B cell (primary cell): ENCODE data around the gene EDNRA. TPM values are rescaled to one million over a fixed set of nuclear protein-coding genes. Genes with fewer than 3 reads are reported as not detected.

Experiments used
- ATAC-seq: fragments of 200-7000 bp; cut with Tn5 transposase; one replicate; pipeline ENCODE4 v1.10.0; 2021; ENCODE audit warnings: low read depth, mild to moderate bottlenecking, moderate number of reproducible peaks, moderate library complexity
- CTCF ChIA-PET: fragments of 350-600 bp; sonication (Branson Sonifier 250); formaldehyde crosslinking; loops from one replicate; lab custom pipeline; 2021; ENCODE audit warnings: antibody characterized with exemption, inconsistent platforms; lab: Charles Lee
- POLR2A ChIA-PET: fragments of 350-600 bp; sonication (Branson Sonifier 250); formaldehyde crosslinking; loops from one replicate; lab custom pipeline; 2021; ENCODE audit warnings: antibody characterized with exemption; lab: Charles Lee
- DNase-seq: peaks from one replicate; pipeline ENCODE4 v3.0.0; 2013
- H2AFZ ChIP-seq: 2 replicates; pipeline ENCODE4 v1.6.1; 2012; ENCODE audit warnings: mild to moderate bottlenecking, low read depth, low read length; ENCODE audit not compliant: insufficient read depth, poor library complexity, severe bottlenecking
- H3K27ac ChIP-seq, 2 donors: 1 replicate in 1 of 2; 2 replicates in 1 of 2; pipeline ENCODE4 v1.5.1; 2012 to 2013; ENCODE audit warnings: low read length in 2 of 2, mild to moderate bottlenecking in 2 of 2, moderate library complexity in 1 of 2
- H3K27me3 ChIP-seq, 4 experiments: fragments of 200-600 bp in 1 of 4; sonication (generic) in 1 of 4; replicated peaks in 1 of 4; 1 replicate in 2 of 4; 2 replicates in 2 of 4; pipeline versions ENCODE4 v1.6.1 to v1.7.0; 2013 to 2016; ENCODE audit warnings: low read length in 3 of 4, mild to moderate bottlenecking in 2 of 4, mixed read lengths in 1 of 4, moderate library complexity in 1 of 4; ENCODE audit not compliant: insufficient read depth in 4 of 4, control insufficient read depth in 3 of 4; ENCODE audit errors: control extremely low read depth in 1 of 4
- H3K36me3 ChIP-seq, 2 experiments: replicated peaks in 1 of 2; 1 replicate in 1 of 2; 2 replicates in 1 of 2; pipeline versions ENCODE4 v1.6.1 to v1.7.1; 2013; ENCODE audit warnings: low read length in 1 of 2; ENCODE audit not compliant: insufficient read depth in 2 of 2, control insufficient read depth in 1 of 2; ENCODE audit errors: control extremely low read depth in 1 of 2, extremely low read depth in 1 of 2
- H3K4me1 ChIP-seq, 2 donors: fragments of 200-600 bp in 1 of 2; sonication (generic) in 1 of 2; 1 replicate in 1 of 2; 2 replicates in 1 of 2; pipeline versions ENCODE4 v1.5.1 to v1.6.1; 2013 to 2017; ENCODE audit warnings: low read length in 2 of 2; ENCODE audit not compliant: control insufficient read depth in 2 of 2, insufficient read depth in 2 of 2
- H3K4me2 ChIP-seq: replicated peaks from 2 replicates; pipeline ENCODE3; 2012; ENCODE audit warnings: mild to moderate bottlenecking, low read depth, low read length; ENCODE audit not compliant: poor library complexity, severe bottlenecking
- H3K4me3 ChIP-seq, 5 experiments: fragments of 200-600 bp in 1 of 5; sonication (generic) in 1 of 5; 1 replicate in 3 of 5; 2 replicates in 2 of 5; pipeline versions ENCODE4 v1.5.1 to v1.7.0; 2011 to 2016; ENCODE audit warnings: low read length in 4 of 5, mild to moderate bottlenecking in 4 of 5, low read depth in 2 of 5, control low read depth in 1 of 5, moderate library complexity in 1 of 5; ENCODE audit not compliant: insufficient read depth in 1 of 5; ENCODE audit errors: control extremely low read depth in 1 of 5, extremely low read depth in 1 of 5
- H3K79me2 ChIP-seq: fragments of 200-600 bp; sonication (generic); one replicate; pipeline ENCODE4 v1.6.0; 2016; ENCODE audit warnings: low read length; ENCODE audit not compliant: control insufficient read depth, insufficient read depth
- H3K9ac ChIP-seq: fragments of 200-600 bp; sonication (generic); 2 replicates; pipeline ENCODE4 v1.6.1; 2017; ENCODE audit warnings: mild to moderate bottlenecking, low read length, moderate library complexity
- H3K9me3 ChIP-seq, 3 donors: one replicate each; pipeline versions ENCODE4 v1.6.1 to v1.7.1; 2013; ENCODE audit warnings: low read length in 2 of 3; ENCODE audit not compliant: control insufficient read depth in 2 of 3, insufficient read depth in 1 of 3; ENCODE audit errors: control extremely low read depth in 1 of 3
- H4K20me1 ChIP-seq: 2 replicates; pipeline ENCODE4 v1.6.0; 2012; ENCODE audit warnings: mild to moderate bottlenecking, low read length; ENCODE audit not compliant: insufficient read depth, control insufficient read depth, poor library complexity, severe bottlenecking
- H3K27ac Mint-ChIP-seq: one replicate; pipeline ENCODE4 v1.8.0; 2021; ENCODE audit warnings: mixed read lengths
- H3K27me3 Mint-ChIP-seq: one replicate; pipeline ENCODE4 v1.8.0; 2021; ENCODE audit warnings: mixed read lengths
- H3K4me1 Mint-ChIP-seq: one replicate; pipeline ENCODE4 v1.8.0; 2021; ENCODE audit warnings: mixed read lengths
- H3K4me3 Mint-ChIP-seq: one replicate; pipeline ENCODE4 v1.8.0; 2021; ENCODE audit warnings: mixed read lengths
- H3K9me3 Mint-ChIP-seq: one replicate; pipeline ENCODE4 v1.8.0; 2022; ENCODE audit warnings: mixed read lengths; ENCODE audit not compliant: insufficient read depth
- EZH2 ChIP-seq: IDR thresholded peaks from 2 replicates; pipeline ENCODE4 v1.6.1; 2012; ENCODE audit warnings: borderline replicate concordance, low read depth, mild to moderate bottlenecking, moderate library complexity, low read length; ENCODE audit not compliant: insufficient read depth, poor library complexity, severe bottlenecking
- WGBS: methylation state at CpG from one replicate; pipeline ENCODE4 v1.1.5; 2013; ENCODE audit warnings: missing lambda C conversion rate; ENCODE audit not compliant: insufficient coverage; 5-methylcytosine and 5-hydroxymethylcytosine counted together
- intact Hi-C: fragments of 100-400 bp; cut with micrococcal nuclease; formaldehyde crosslinking; loops from one replicate; pipeline ENCODE4 v1.10.0; 2022
- polyA plus RNA-seq: library from polyadenylated mRNA; depleted of rRNA; stranded (reverse); fragments of >200 nt; gene quantifications from 2 replicates; pipeline ENCODE4 v1.2.3, GENCODE V29; 2012
- total RNA-seq, 2 donors: library from RNA; stranded (reverse); fragments of 120-200 nt in 1 of 2; gene quantifications; 1 replicate in 1 of 2; 2 replicates in 1 of 2; pipeline versions ENCODE4 v1.2.3 to v1.2.4, GENCODE V29; 2013 to 2022
- TF ChIP-seq, protein P1 (sequence below): fragments of 200-600 bp; IDR thresholded peaks from one replicate; pipeline ENCODE4 v1.8.0; 2022; ENCODE audit warnings: antibody characterized with exemption, mild to moderate bottlenecking

The EDNRA gene
- total and polyA plus RNA-seq, 2 donors (not counting 1 experiment from before 2014, with no cell fraction given), result not detected

DNA sequence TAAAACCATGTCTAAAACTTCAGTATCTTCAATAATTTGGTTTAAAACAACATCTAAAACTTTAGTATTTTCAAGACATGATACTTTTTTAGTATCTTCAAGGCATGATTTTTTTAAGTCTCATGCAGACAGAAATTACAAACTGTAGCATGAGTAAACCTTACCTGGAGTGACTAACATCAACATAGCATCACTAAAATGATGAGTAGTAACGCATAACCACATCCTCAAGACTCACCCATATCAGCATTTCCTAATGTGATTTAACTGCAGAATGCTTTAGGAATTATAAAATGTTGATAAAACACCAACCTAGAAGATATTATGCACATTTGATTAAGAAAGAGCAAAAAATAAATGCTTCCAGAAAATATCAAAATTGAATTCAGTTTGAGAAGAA is 19.7 kb upstream of the EDNRA start:
- Histone ChIP-seq H3K79me2 (no peaks in the 10 kb centered on the region), H3K36me3 (no peaks in the 10 kb centered on the region), H3K4me3 (no peak overlapping the region), H4K20me1 (no peaks in the 10 kb centered on the region), H3K4me1 (no peaks in the 10 kb centered on the region), H3K4me2 (no peak overlapping the region), H2AFZ (no peak overlapping the region), H3K27ac (no peak overlapping the region), H3K27me3 (no peaks in the 10 kb centered on the region), H3K9ac (no peak overlapping the region), H3K9me3 (peaks cover 0 to 4% (median 0%) of the 10 kb centered on the region in 3 donors)
- H3K27me3 Mint-ChIP-seq, result no peaks in the 10 kb centered on the region
- H3K27ac Mint-ChIP-seq, result no peak overlapping the region
- intact Hi-C loops, result no loop called here
- TF ChIP-seq EZH2, result no peak
- TF ChIP-seq, protein P1, sequence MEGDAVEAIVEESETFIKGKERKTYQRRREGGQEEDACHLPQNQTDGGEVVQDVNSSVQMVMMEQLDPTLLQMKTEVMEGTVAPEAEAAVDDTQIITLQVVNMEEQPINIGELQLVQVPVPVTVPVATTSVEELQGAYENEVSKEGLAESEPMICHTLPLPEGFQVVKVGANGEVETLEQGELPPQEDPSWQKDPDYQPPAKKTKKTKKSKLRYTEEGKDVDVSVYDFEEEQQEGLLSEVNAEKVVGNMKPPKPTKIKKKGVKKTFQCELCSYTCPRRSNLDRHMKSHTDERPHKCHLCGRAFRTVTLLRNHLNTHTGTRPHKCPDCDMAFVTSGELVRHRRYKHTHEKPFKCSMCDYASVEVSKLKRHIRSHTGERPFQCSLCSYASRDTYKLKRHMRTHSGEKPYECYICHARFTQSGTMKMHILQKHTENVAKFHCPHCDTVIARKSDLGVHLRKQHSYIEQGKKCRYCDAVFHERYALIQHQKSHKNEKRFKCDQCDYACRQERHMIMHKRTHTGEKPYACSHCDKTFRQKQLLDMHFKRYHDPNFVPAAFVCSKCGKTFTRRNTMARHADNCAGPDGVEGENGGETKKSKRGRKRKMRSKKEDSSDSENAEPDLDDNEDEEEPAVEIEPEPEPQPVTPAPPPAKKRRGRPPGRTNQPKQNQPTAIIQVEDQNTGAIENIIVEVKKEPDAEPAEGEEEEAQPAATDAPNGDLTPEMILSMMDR, result no peak
- ChIA-PET POLR2A (no interaction called here), CTCF (no interaction called here)
- no peak overlapping the region for H3K4me3 Mint-ChIP-seq
- WGBS, result no CpG with 5 or more reads among the region's 1 CpG
- H3K9me3 Mint-ChIP-seq, result peaks cover 2% of the 10 kb centered on the region
- H3K4me1 Mint-ChIP-seq, result no peaks in the 10 kb centered on the region
- ATAC-seq (no peak), DNase-seq (no peak)

DNA sequence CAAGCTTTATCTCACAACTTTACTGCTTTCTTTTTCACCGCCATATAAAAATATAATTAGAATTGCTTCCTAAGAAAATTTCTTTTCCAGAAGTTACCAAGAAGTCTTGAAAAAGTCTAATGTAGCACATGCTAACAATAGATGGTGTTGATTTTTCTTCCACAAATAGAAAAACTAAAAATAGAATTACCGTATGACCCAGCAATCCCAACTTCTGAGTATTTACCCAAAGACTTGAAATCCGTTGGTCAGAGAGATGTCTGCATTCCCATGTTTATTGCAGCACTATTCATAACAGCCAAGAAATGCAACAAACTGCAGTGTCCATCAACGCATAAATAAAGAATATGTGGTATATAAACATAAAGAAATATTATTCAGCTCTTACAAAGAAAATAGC is 17.8 kb upstream of the EDNRA start:
- Mint-ChIP-seq H3K4me3 (no peak overlapping the region), H3K4me1 (no peaks in the 10 kb centered on the region), H3K27me3 (no peaks in the 10 kb centered on the region), H3K27ac (no peak overlapping the region), H3K9me3 (peaks cover 2% of the 10 kb centered on the region)
- no peak for TF ChIP-seq EZH2
- TF ChIP-seq, protein P1, result no peak
- no peaks in the 10 kb centered on the region for H3K27me3 ChIP-seq
- WGBS, result no CpG with 5 or more reads among the region's 4 CpGs
- H3K9me3 ChIP-seq, result peaks cover 0 to 4% (median 0%) of the 10 kb centered on the region in 3 donors
- no peaks in the 10 kb centered on the region for H3K79me2 ChIP-seq
- ATAC-seq, result no peak
- no peaks in the 10 kb centered on the region for H3K4me1 ChIP-seq
- no peak overlapping the region for H3K4me3 ChIP-seq
- H3K27ac ChIP-seq, result no peak overlapping the region
- ChIA-PET CTCF (no interaction called here), POLR2A (no interaction called here)
- no peaks in the 10 kb centered on the region for H4K20me1 ChIP-seq
- H3K9ac ChIP-seq, result no peak overlapping the region
- H3K36me3 ChIP-seq, result no peaks in the 10 kb centered on the region
- H2AFZ ChIP-seq, result no peak overlapping the region
- intact Hi-C loops, result no loop called here
- no peak overlapping the region for H3K4me2 ChIP-seq
- DNase-seq, result no peak
